BLaER1 (cell line): ENCODE data around the gene COQ9.
"Not testable (repeated sequence)": the region's sequence is repeated elsewhere in the genome, so short reads cannot be mapped to it uniquely, and the experiment has no call there.

Experiments
- H3K27ac ChIP-seq: shearing (Covaris generic); formaldehyde crosslinking; 2 replicates; pipeline ENCODE4 v1.8.1; 2022
- H3K27me3 ChIP-seq: shearing (Covaris generic); formaldehyde crosslinking; 2 replicates; pipeline ENCODE4 v1.8.1; 2022
- H3K36me3 ChIP-seq: shearing (Covaris generic); formaldehyde crosslinking; 2 replicates; pipeline ENCODE4 v1.8.1; 2022
- H3K4me1 ChIP-seq: shearing (Covaris generic); formaldehyde crosslinking; 2 replicates; pipeline ENCODE4 v1.8.1; 2022
- H3K4me2 ChIP-seq: shearing (Covaris generic); formaldehyde crosslinking; 2 replicates; pipeline ENCODE4 v1.8.1; 2022
- H3K4me3 ChIP-seq: shearing (Covaris generic); formaldehyde crosslinking; 2 replicates; pipeline ENCODE4 v1.8.1; 2022
- H3K9ac ChIP-seq: shearing (Covaris generic); formaldehyde crosslinking; 2 replicates; pipeline ENCODE4 v1.8.1; 2022
- H3K9me3 ChIP-seq: shearing (Covaris generic); formaldehyde crosslinking; 2 replicates; pipeline ENCODE4 v1.8.1; 2022
- H4K20me1 ChIP-seq: shearing (Covaris generic); formaldehyde crosslinking; 2 replicates; pipeline ENCODE4 v1.8.1; 2022
- Cebpa-rat ChIP-seq: shearing (Covaris generic); IDR thresholded peaks from 2 replicates; pipeline ENCODE4 v1.8.1; 2022

Gene COQ9, protein sequence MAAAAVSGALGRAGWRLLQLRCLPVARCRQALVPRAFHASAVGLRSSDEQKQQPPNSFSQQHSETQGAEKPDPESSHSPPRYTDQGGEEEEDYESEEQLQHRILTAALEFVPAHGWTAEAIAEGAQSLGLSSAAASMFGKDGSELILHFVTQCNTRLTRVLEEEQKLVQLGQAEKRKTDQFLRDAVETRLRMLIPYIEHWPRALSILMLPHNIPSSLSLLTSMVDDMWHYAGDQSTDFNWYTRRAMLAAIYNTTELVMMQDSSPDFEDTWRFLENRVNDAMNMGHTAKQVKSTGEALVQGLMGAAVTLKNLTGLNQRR

DNA sequence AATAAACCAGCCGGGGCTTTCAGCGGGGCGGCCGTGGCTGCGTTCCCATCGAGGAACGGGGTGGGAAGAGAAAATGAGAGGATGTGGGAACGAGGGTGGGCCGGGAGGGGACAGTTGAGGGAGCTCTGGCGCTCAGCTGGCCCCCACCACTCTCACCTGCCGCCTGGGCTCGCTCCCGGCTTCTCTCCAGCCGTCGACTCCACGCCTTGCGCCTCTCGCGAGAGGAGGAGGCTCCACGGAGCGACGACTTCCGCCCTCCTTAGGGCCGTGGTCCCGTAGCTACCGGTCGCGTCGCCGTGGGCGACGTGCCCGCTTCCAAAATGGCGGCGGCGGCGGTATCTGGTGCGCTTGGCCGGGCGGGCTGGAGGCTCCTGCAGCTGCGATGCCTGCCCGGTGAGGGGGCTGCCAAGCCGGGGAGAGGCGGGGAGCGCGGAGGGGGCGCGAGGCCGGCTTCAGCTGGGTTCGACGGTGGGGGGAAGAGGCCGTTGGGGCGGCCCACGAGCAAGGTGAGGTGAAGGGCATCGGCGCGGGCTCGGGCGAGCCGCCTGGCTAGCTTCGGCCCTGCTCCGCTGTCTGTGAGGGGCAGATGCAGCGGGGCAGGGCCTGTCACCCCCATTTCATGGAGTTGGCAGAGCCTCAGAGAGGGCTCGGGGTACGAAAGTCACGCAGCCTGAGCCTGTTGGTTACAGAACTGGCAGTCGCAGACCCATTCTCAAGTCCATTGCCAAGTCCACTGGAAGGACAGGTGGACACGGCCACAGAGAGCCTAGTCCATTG, at the start of gene COQ9, which contains the start of gene CIAPIN1:
Gene COQ9, plus strand, starts transcription at position 294 of the 777 bp plus-strand sequence. Its CDS starts 27 bp downstream, at position 321.
Gene CIAPIN1, minus strand, starts transcription at position 200 of the 777 bp plus-strand sequence. CDS start 6,457 bp downstream, outside the sequence.
- Histone ChIP-seq H3K27ac (peak within 1 kb of the TSS; percentile 96), H3K4me2 (peak within 1 kb of the TSS; percentile 88), H3K36me3 (peaks cover 34% of the 10 kb centered on the region), H4K20me1 (peaks cover 13% of the 10 kb centered on the region; the same call in 1 of the 2 replicates), H3K9me3 (peaks cover 10% of the 10 kb centered on the region; the same call in 1 of the 2 replicates), H3K4me3 (peak within 1 kb of the TSS; percentile 94), H3K4me1 (peaks cover 28% of the 10 kb centered on the region), H3K27me3 (no peaks in the 10 kb centered on the region), H3K9ac (peak within 1 kb of the TSS; percentile 97)
- TF ChIP-seq Cebpa-rat, result no peak

DNA sequence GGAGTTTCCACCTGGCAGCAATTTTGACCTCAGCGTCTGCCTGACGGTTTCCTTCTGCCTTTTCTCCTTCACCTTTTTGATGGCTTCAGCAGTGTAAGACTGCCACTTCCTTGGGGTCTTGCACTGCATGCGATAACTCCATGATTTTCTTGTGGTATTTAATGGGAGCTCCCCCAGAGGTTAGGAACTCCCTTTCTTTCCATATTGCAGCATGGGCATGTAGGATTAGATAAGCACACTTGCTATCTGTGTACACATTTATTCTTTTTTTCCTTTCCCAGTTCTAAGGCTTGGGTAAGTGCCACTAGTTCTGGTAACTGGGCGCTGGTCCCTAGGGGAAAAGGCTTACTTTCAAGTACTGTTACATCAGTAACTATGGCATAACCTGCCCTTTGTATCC, 49.8 kb upstream of the COQ9 start:
- H3K4me1 ChIP-seq, H3K27me3 ChIP-seq, H3K9ac ChIP-seq, H4K20me1 ChIP-seq, H3K36me3 ChIP-seq, H3K27ac ChIP-seq, H3K4me2 ChIP-seq, H3K4me3 ChIP-seq: not testable (repeated sequence)
- H3K9me3 ChIP-seq, result peaks cover 14% of the 10 kb centered on the region

DNA sequence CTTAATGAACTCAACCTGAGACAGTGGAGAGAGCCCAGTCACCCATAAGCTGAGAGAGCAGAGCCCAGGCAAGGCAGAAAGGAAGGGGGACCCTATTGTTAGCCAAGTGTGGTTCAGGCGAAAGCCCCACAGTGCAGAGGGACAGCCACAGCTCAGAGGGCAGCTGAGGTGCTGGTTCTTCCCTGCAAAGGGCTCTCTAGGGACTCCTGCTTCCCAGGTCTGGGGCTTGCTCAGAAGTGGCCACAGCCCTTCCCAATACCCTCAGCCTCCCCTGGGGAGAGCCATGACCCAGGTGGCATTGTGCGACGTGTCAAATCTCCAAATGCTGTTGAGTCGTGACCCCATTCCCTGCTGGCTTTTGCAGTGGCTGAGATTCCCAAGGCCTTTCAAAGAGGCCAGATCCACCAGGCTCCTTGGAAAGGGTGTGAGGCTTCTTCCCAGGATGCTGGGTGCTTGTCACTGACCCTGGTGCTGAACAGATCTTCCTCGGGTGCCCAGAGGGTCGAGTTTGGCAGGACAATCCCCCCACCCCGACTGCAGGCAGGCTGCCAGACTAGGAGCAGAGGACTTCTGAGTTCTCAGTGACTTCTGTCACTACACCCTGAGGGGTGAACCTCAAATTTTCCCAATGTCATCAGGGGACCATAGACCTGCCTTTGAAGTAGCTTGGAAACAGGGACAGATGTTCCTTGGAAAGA, 45.2 kb upstream of the COQ9 start:
- no peak for TF ChIP-seq Cebpa-rat
- no peaks in the 10 kb centered on the region for H3K27me3 ChIP-seq
- peaks cover 16% of the 10 kb centered on the region for H3K4me1 ChIP-seq
- H3K9ac ChIP-seq, result no peak overlapping the region
- no peaks in the 10 kb centered on the region for H3K36me3 ChIP-seq
- H3K4me3 ChIP-seq, result no peak overlapping the region
- no peaks in the 10 kb centered on the region for H3K9me3 ChIP-seq
- no peak overlapping the region for H3K4me2 ChIP-seq
- H3K27ac ChIP-seq, result no peak overlapping the region
- H4K20me1 ChIP-seq, result no peaks in the 10 kb centered on the region

DNA sequence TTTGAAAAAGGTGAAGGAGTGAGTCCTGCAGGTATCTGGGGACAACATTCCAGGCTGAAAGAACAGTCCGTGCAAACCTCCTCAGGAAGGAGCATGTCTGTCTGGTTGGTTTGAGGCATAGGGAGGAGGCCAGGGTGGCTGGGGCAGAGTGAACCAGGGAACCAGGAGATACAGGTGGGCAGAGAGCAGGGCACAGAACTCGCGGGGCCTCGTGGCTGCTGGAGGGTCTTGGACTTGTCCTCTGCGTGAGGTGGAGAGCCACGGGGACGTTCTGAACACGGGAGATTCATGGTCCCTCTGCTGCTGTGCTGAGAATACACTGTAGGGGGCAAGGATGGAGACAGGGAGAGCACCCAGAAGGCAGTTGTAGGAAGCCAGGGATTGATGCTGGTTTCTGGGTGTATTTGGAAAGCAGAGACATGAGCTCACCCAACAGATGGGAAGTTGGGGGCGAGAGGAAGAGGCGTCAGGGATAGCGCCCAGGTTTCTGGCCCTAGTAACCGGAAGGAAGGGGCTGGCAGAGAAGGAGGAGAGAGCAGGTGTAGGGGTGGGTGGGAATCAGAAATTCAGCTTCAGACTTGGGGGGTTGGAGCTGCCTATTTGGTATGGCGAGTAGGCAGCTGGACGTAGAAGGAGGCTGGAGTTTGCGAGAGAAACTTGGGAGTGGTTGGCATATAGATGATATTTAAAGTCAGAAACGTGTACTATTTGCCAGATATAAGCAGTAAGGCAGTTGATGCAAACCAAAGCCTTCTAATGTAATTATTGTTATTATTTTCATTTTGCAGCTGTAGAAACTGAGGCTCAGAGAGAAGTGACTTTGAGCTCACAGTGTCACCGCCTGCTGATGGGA, 43.1 kb upstream of the COQ9 start, which contains the start of gene CCL17:
Gene CCL17, plus strand, starts transcription at position 803 of the 853 bp plus-strand sequence. CDS start 9,166 bp downstream, outside the sequence.
- H3K36me3 ChIP-seq, result no peaks in the 10 kb centered on the region
- H3K9me3 ChIP-seq, result no peaks in the 10 kb centered on the region
- no peak for TF ChIP-seq Cebpa-rat
- H3K27ac ChIP-seq, result no peak within 1 kb of the TSS
- peaks cover 25% of the 10 kb centered on the region for H3K4me1 ChIP-seq
- H3K9ac ChIP-seq, result no peak within 1 kb of the TSS
- no peaks in the 10 kb centered on the region for H3K27me3 ChIP-seq
- no peak within 1 kb of the TSS for H3K4me3 ChIP-seq
- H3K4me2 ChIP-seq, result no peak within 1 kb of the TSS
- H4K20me1 ChIP-seq, result no peaks in the 10 kb centered on the region

- Histone ChIP-seq H3K4me1 (peaks cover 34% of the 10 kb centered on the region), H3K27me3 (no peaks in the 10 kb centered on the region), H3K9me3 (no peaks in the 10 kb centered on the region), H3K27ac (no peak overlapping the region), H3K36me3 (no peaks in the 10 kb centered on the region), H4K20me1 (no peaks in the 10 kb centered on the region), H3K9ac (no peak overlapping the region), H3K4me2 (no peak overlapping the region), H3K4me3 (no peak overlapping the region)
- TF ChIP-seq Cebpa-rat, result no peak
These were observed 42.2 kb upstream of the COQ9 start for GRCh38 chr16:57405097-57405496.

DNA sequence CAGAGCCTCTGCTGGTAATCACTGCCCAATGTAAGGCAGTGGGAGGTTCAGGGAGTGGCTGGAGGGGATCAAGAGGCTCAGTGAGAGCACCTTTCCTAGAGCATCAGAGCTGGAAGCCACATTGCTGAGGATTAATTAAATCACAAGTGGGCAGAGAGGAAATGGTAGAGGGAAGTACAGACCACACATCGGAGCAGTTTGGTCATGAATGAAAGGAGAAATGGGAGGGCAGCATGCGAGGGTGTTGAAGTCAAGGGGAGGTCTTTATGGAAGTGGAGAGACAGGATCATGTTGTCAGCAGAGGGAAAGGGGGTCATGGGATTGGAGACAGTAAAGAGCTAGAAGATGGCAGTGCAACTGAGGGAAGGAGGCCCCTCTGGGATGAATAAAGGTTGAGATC, 40.4 kb upstream of the COQ9 start:
- Histone ChIP-seq H3K27ac (no peak overlapping the region), H3K36me3 (no peaks in the 10 kb centered on the region), H3K4me1 (peaks cover 47% of the 10 kb centered on the region), H3K27me3 (no peaks in the 10 kb centered on the region), H4K20me1 (no peaks in the 10 kb centered on the region), H3K4me2 (peak overlapping the region; percentile 48), H3K9ac (no peak overlapping the region), H3K4me3 (no peak overlapping the region), H3K9me3 (no peaks in the 10 kb centered on the region)
- no peak for TF ChIP-seq Cebpa-rat

- no peak for TF ChIP-seq Cebpa-rat
- no peak overlapping the region for H3K4me3 ChIP-seq
- peaks cover 52% of the 10 kb centered on the region for H3K4me1 ChIP-seq
These were observed 39.5 kb upstream of the COQ9 start for GRCh38 chr16:57407521-57408353.

GRCh38 chr16:57409065-57409464, 38.2 kb upstream of the COQ9 start:
- no peaks in the 10 kb centered on the region for H3K9me3 ChIP-seq
- H3K4me1 ChIP-seq, result peaks cover 65% of the 10 kb centered on the region
- H3K9ac ChIP-seq, result no peak overlapping the region
- peak overlapping the region; percentile 52 for H3K4me2 ChIP-seq
- TF ChIP-seq Cebpa-rat, result no peak
- no peaks in the 10 kb centered on the region for H3K36me3 ChIP-seq
- no peak overlapping the region for H3K27ac ChIP-seq
- no peaks in the 10 kb centered on the region for H4K20me1 ChIP-seq
- no peak overlapping the region for H3K4me3 ChIP-seq
- H3K27me3 ChIP-seq, result no peaks in the 10 kb centered on the region

More at GRCh38 chr16:57407521-57408353, 39.5 kb upstream of the COQ9 start:
- H3K9me3 ChIP-seq, result no peaks in the 10 kb centered on the region
- H3K27ac ChIP-seq, result no peak overlapping the region
- peak overlapping the region; percentile 48; the same call in 1 of the 2 replicates for H3K4me2 ChIP-seq
- H3K9ac ChIP-seq, result no peak overlapping the region
- no peaks in the 10 kb centered on the region for H3K36me3 ChIP-seq
- H4K20me1 ChIP-seq, result no peaks in the 10 kb centered on the region
- H3K27me3 ChIP-seq, result no peaks in the 10 kb centered on the region
